Fibroblast of lung (primary cell): ENCODE measurements around the gene DMBT1. TPM values are rescaled to one million over a fixed set of nuclear protein-coding genes. Genes with fewer than 3 reads are reported as not detected.

ENCODE experiments used
- DNase-seq, 2 donors: peaks; one replicate each; pipeline versions ENCODE4 v3.0.0 to v3.0.0-alpha.2; 2010; ENCODE audit warnings: low read depth in 2 of 2
- H2AFZ ChIP-seq: 2 replicates; pipeline ENCODE4 v1.5.1; 2012; ENCODE audit warnings: low read length, control low read depth, inconsistent platforms
- H3K27ac ChIP-seq: 2 replicates; pipeline ENCODE4 v1.5.1; 2011; ENCODE audit warnings: low read length, control low read depth; ENCODE audit not compliant: insufficient read depth
- H3K27me3 ChIP-seq: 2 replicates; pipeline ENCODE4 v1.5.1; 2011; ENCODE audit warnings: mild to moderate bottlenecking, low read length; ENCODE audit not compliant: control insufficient read depth, insufficient read depth
- H3K36me3 ChIP-seq: 2 replicates; pipeline ENCODE4 v1.5.1; 2011; ENCODE audit warnings: low read length; ENCODE audit not compliant: control insufficient read depth, insufficient read depth
- H3K4me1 ChIP-seq: 2 replicates; pipeline ENCODE4 v1.5.1; 2011; ENCODE audit warnings: low read length; ENCODE audit not compliant: control insufficient read depth, insufficient read depth; ENCODE audit errors: extremely low read depth
- H3K4me2 ChIP-seq: 2 replicates; pipeline ENCODE4 v1.5.1; 2011; ENCODE audit warnings: low read length, control low read depth; ENCODE audit not compliant: insufficient read depth; ENCODE audit errors: extremely low read depth
- H3K4me3 ChIP-seq, 4 experiments: fragments of 200-600 bp in 1 of 4; sonication (generic) in 1 of 4; replicated peaks in 1 of 4; 2 replicates each; pipeline ENCODE4 v1.5.1; 2011 to 2016; ENCODE audit warnings: low read length in 4 of 4, low read depth in 3 of 4, mild to moderate bottlenecking in 3 of 4, control low read depth in 2 of 4, inconsistent platforms in 1 of 4, mixed read lengths in 1 of 4; ENCODE audit not compliant: insufficient read depth in 1 of 4; ENCODE audit errors: control extremely low read depth in 1 of 4
- H3K79me2 ChIP-seq: 2 replicates; pipeline ENCODE4 v1.5.1; 2012; ENCODE audit warnings: mild to moderate bottlenecking, low read length, inconsistent platforms; ENCODE audit not compliant: control insufficient read depth, insufficient read depth
- H3K9ac ChIP-seq: 2 replicates; pipeline ENCODE4 v1.5.1; 2011; ENCODE audit warnings: mild to moderate bottlenecking, low read length, control low read depth; ENCODE audit not compliant: insufficient read depth
- H3K9me3 ChIP-seq: 2 replicates; pipeline ENCODE4 v1.5.1; 2012; ENCODE audit warnings: low read depth, low read length; ENCODE audit not compliant: control insufficient read depth, insufficient read depth
- H4K20me1 ChIP-seq: 2 replicates; pipeline ENCODE4 v1.5.1; 2011; ENCODE audit warnings: low read length; ENCODE audit not compliant: control insufficient read depth, insufficient read depth; ENCODE audit errors: extremely low read depth
- CTCF ChIP-seq, 2 donors: IDR thresholded peaks in 1 of 2; conservative IDR thresholded peaks in 1 of 2; 1 replicate in 1 of 2; 2 replicates in 1 of 2; pipeline ENCODE4 v1.5.1; 2011 to 2012; ENCODE audit warnings: low read length in 2 of 2, control low read depth in 1 of 2, inconsistent platforms in 1 of 2, low read depth in 1 of 2, mild to moderate bottlenecking in 1 of 2
- EZH2 ChIP-seq: IDR thresholded peaks from 2 replicates; pipeline ENCODE4 v1.5.1; 2012; ENCODE audit warnings: low read length, control low read depth, mild to moderate bottlenecking; ENCODE audit errors: missing control alignments
- polyA plus RNA-seq, 2 donors: library from polyadenylated mRNA; depleted of rRNA in 1 of 2; stranded (reverse) in 1 of 2; unstranded in 1 of 2; fragments of >200 nt; gene quantifications; 2 replicates each; pipeline ENCODE4 v1.2.1, GENCODE V29; 2011 to 2012; ENCODE audit warnings: missing spikeins in 1 of 2
- total RNA-seq: library from RNA; depleted of rRNA; stranded (reverse); fragments of >200 nt; gene quantifications from 2 replicates; pipeline ENCODE4 v1.2.1, GENCODE V29; 2014

The DMBT1 gene
- total and polyA plus RNA-seq, 2 donors (not counting 1 experiment from before 2014, with no cell fraction given), result under 0.01 TPM; not detected in 1

- H3K4me2 ChIP-seq, result no peak overlapping the region
- H3K4me3 ChIP-seq, result no peak overlapping the region
- H3K9ac ChIP-seq, result no peak overlapping the region
- no peaks in the 10 kb centered on the region for H3K36me3 ChIP-seq
- H3K27ac ChIP-seq, result no peak overlapping the region
- no peaks in the 10 kb centered on the region for H3K4me1 ChIP-seq
- H3K79me2 ChIP-seq, result no peaks in the 10 kb centered on the region
- H3K27me3 ChIP-seq, result no peaks in the 10 kb centered on the region
- no peak overlapping the region for H2AFZ ChIP-seq
- DNase-seq, result no peak
- no peak for TF ChIP-seq EZH2
- TF ChIP-seq CTCF (conservative IDR thresholded peaks at IDR 0.05 in 1 of 2, IDR thresholded peaks at IDR 0.05 in 1 of 2; ENCODE audit: low read depth in 1 of 2, low read length in 2 of 2), result no peak
- no peaks in the 10 kb centered on the region for H4K20me1 ChIP-seq
- no peaks in the 10 kb centered on the region for H3K9me3 ChIP-seq
These were observed 98.6 kb downstream of the DMBT1 start for GRCh38 chr10:122659126-122659525.

- Histone ChIP-seq H3K9ac (no peak overlapping the region), H3K4me3 (no peak overlapping the region), H3K4me1 (no peaks in the 10 kb centered on the region), H4K20me1 (no peaks in the 10 kb centered on the region), H3K9me3 (no peaks in the 10 kb centered on the region), H2AFZ (no peak overlapping the region), H3K27ac (no peak overlapping the region), H3K27me3 (no peaks in the 10 kb centered on the region), H3K79me2 (no peaks in the 10 kb centered on the region), H3K4me2 (no peak overlapping the region), H3K36me3 (no peaks in the 10 kb centered on the region)
- no peak for DNase-seq
- TF ChIP-seq CTCF (conservative IDR thresholded peaks at IDR 0.05 in 1 of 2, IDR thresholded peaks at IDR 0.05 in 1 of 2; ENCODE audit: low read depth in 1 of 2, low read length in 2 of 2) (no peak), EZH2 (no peak)
These were observed 99.1 kb downstream of the DMBT1 start for GRCh38 chr10:122659651-122660050.

- H3K36me3 ChIP-seq, result no peaks in the 10 kb centered on the region
- H3K4me3 ChIP-seq, result no peak overlapping the region
- no peaks in the 10 kb centered on the region for H3K27me3 ChIP-seq
- H4K20me1 ChIP-seq, result no peaks in the 10 kb centered on the region
- H3K9ac ChIP-seq, result no peak overlapping the region
- H3K9me3 ChIP-seq, result no peaks in the 10 kb centered on the region
- DNase-seq, result no peak
- no peaks in the 10 kb centered on the region for H3K4me1 ChIP-seq
- H3K4me2 ChIP-seq, result no peak overlapping the region
- TF ChIP-seq CTCF (conservative IDR thresholded peaks at IDR 0.05 in 1 of 2, IDR thresholded peaks at IDR 0.05 in 1 of 2; ENCODE audit: low read depth in 1 of 2, low read length in 2 of 2) (no peak), EZH2 (no peak)
- no peaks in the 10 kb centered on the region for H3K79me2 ChIP-seq
- H3K27ac ChIP-seq, result no peak overlapping the region
- H2AFZ ChIP-seq, result no peak overlapping the region
These were observed 100.1 kb downstream of the DMBT1 start for GRCh38 chr10:122660696-122661095.
